NCI-H524 (cell line): ENCODE measurements around the gene GNB1.
"Not testable (repeated sequence)": the region's sequence is repeated elsewhere in the genome, so short reads cannot be mapped to it uniquely, and the experiment has no call there.

Source experiments
- DNase-seq, 2 experiments: peaks; one replicate each; lab custom pipeline; 2025; lab: John Stamatoyannopoulos, UW

GNB1 gene

GRCh38 chr1:1738799-1739337 lies 152.0 kb downstream of the GNB1 start:
- DNase-seq, result not testable (repeated sequence)

- not testable (repeated sequence) for DNase-seq
Measured at GRCh38 chr1:1737675-1738590, 153.0 kb downstream of the GNB1 start.
